Measurements from ENCODE around the gene ZFYVE19. TPM values are rescaled to one million over a fixed set of nuclear protein-coding genes. Genes with fewer than 3 reads are reported as not detected.

The ZFYVE19 gene
- total and polyA plus RNA-seq, 2 of the 13 experiments (the other 11 are each of a cell fraction or from before 2014, with no cell fraction given) = 23.3 to 44.0 TPM

GRCh38 chr15:40796041-40796440 lies 10.8 kb upstream of the ZFYVE19 start:
- H3K9ac ChIP-seq (ENCODE audit: insufficient read depth, low read depth, low read length) = no peak overlapping the region
- ATAC-seq = no peak
- intact Hi-C loops (cut with micrococcal nuclease; ENCODE audit: unreplicated experiment) = no loop called here
- H3K9me3 ChIP-seq (ENCODE audit: low read length) = no peaks in the 10 kb centered on the region
- no peak for DNase-seq (ENCODE audit: low spot score)
- in situ Hi-C loops (cut with HindIII; ENCODE audit: extremely low pct_ligation_motif_present, low pct_unique_long_range_greater_than_20kb) = no loop called here
- H3K4me2 ChIP-seq (ENCODE audit: low read depth, low read length) = no peak overlapping the region
- ChIA-PET POLR2A (interaction anchor here (1.1 to 1.3 kb wide), 2 partner anchors 11 to 32 kb away, joined by 3 read pairs; partner anchors contain the start of genes DNAJC17, GCHFR and ZFYVE19), CTCF (ENCODE audit: low intra/inter-chr PET ratio, low total read pairs) (no interaction called here)
- H2AFZ ChIP-seq (ENCODE audit: low read length) = no peak overlapping the region
- peak overlapping the region; percentile 29 for H3K27ac ChIP-seq (ENCODE audit: extremely low read length, insufficient read depth, low read length)
- no TSS peak for BruUV-seq (replicated peaks)
- H3K79me2 ChIP-seq (ENCODE audit: insufficient read depth, low read length) = peaks cover 16% of the 10 kb centered on the region
- TF ChIP-seq AKNA (CRISPR knock-in tag; IDR thresholded peaks at IDR 0.05; ENCODE audit: borderline replicate concordance) (no peak), ZNF639 (CRISPR knock-in tag; conservative IDR thresholded peaks at IDR 0.05) (no peak), ZNF501 (CRISPR knock-in tag; IDR thresholded peaks at IDR 0.05) (no peak), NRL (CRISPR knock-in tag; IDR thresholded peaks at IDR 0.05; ENCODE audit: borderline replicate concordance) (no peak), ZNF382 (CRISPR knock-in tag; IDR thresholded peaks at IDR 0.05; ENCODE audit: borderline replicate concordance) (no peak), NR2F1 (CRISPR knock-in tag; IDR thresholded peaks at IDR 0.05) (no peak), GLI4 (CRISPR knock-in tag; IDR thresholded peaks at IDR 0.05; ENCODE audit: borderline replicate concordance) (no peak), MTF2 (CRISPR knock-in tag; IDR thresholded peaks at IDR 0.05; ENCODE audit: borderline replicate concordance) (no peak)
- no peaks in the 10 kb centered on the region for H4K20me1 ChIP-seq (ENCODE audit: insufficient read depth, low read length)
- 86% methylated on average over 2 of the region's 2 CpGs for WGBS (ENCODE audit: low lambda C conversion rate)
- H3K27me3 ChIP-seq (ENCODE audit: control insufficient read depth in 1 of 2, insufficient read depth in 2 of 2, low read length in 2 of 2) = no peaks in the 10 kb centered on the region
- H3K36me3 ChIP-seq (replicated peaks in 1 of 2; ENCODE audit: control insufficient read depth in 1 of 2, insufficient read depth in 2 of 2, low read length in 2 of 2) = peaks cover 0 to 4% of the 10 kb centered on the region in 2 experiments; a peak in 1 of 5 replicates
- FAIRE-seq = no peak
- peaks cover 50% of the 10 kb centered on the region for H3K4me1 ChIP-seq (ENCODE audit: insufficient read depth, low read length)
- H3K4me3 ChIP-seq (replicated peaks in 1 of 3; ENCODE audit: insufficient read depth in 1 of 3, low read depth in 2 of 3, low read length in 3 of 3) = no peak overlapping the region

All from HepG2 (cell line).